K562 (cell line): ENCODE results near the gene ETV7. TPM values are rescaled to one million over a fixed set of nuclear protein-coding genes. Genes with fewer than 3 reads are reported as not detected.

ENCODE experiments used
- ATAC-seq: fragments of 200-7000 bp; cut with Tn5 transposase; 3 replicates; pipeline ENCODE4 v1.9.1; 2020; ENCODE audit warnings: moderate library complexity
- BruUV-seq: library from RNA; stranded (reverse); fragments of 400-500 nt; replicated peaks from 2 replicates; lab custom pipeline; 2021; lab: Mats Ljungman, UMichigan
- CTCF ChIA-PET: fragments of 300-600 bp; formaldehyde crosslinking; extraction: SDS; loops from one replicate; lab custom pipeline; 2021; ENCODE audit warnings: low intra/inter-chr PET ratio; lab: Yijun Ruan, JAX
- POLR2A ChIA-PET: fragments of 300-600, 350-650 bp; sonication (Branson Sonifier 250); formaldehyde crosslinking; extraction: SDS; loops from one replicate; lab custom pipeline; 2021; ENCODE audit warnings: antibody characterized with exemption, inconsistent platforms; lab: Yijun Ruan, JAX
- DNase-seq, 4 experiments: peaks; one replicate each; pipeline versions ENCODE4 v3.0.0 to v3.0.0-alpha.2; 2011 to 2018; ENCODE audit warnings: low spot score in 3 of 4, mixed read lengths in 3 of 4; ENCODE audit errors: extremely low read depth in 1 of 4
- FAIRE-seq: peaks from 2 replicates; lab custom pipeline; 2011; peaks lifted over from hg19 to GRCh38; lab: Jason Lieb, UNC
- H2AFZ ChIP-seq: 2 replicates; pipeline ENCODE4 v1.6.0; 2011; ENCODE audit warnings: low read depth, low read length, control low read depth, inconsistent platforms
- H3K27ac ChIP-seq: fragments of 200-600 bp; 3 replicates; pipeline ENCODE4 v1.8.0; 2011; ENCODE audit warnings: low read depth, mild to moderate bottlenecking, control low read depth, inconsistent platforms, low read length, moderate library complexity, mixed read lengths; ENCODE audit errors: extremely low read depth
- H3K27me3 ChIP-seq, 2 experiments: fragments of 300-600 bp in 1 of 2; 2 replicates in 1 of 2; 3 replicates in 1 of 2; pipeline versions ENCODE4 v1.6.0 to v1.8.0; 2011; ENCODE audit warnings: inconsistent platforms in 2 of 2, low read length in 2 of 2, mild to moderate bottlenecking in 1 of 2, mixed read lengths in 1 of 2, moderate library complexity in 1 of 2; ENCODE audit not compliant: control insufficient read depth in 2 of 2, insufficient read depth in 2 of 2
- H3K36me3 ChIP-seq: fragments of 300-600 bp; 3 replicates; pipeline ENCODE4 v1.8.0; 2011; ENCODE audit warnings: mild to moderate bottlenecking, low read length, inconsistent platforms; ENCODE audit not compliant: control insufficient read depth, insufficient read depth
- H3K4me1 ChIP-seq, 2 experiments: fragments of 200-600 bp in 1 of 2; replicated peaks in 1 of 2; 2 replicates in 1 of 2; 3 replicates in 1 of 2; pipeline versions ENCODE4 v1.5.1 to v1.8.0; 2011; ENCODE audit warnings: inconsistent platforms in 2 of 2, low read length in 2 of 2, mild to moderate bottlenecking in 1 of 2, mixed read lengths in 1 of 2, moderate library complexity in 1 of 2; ENCODE audit not compliant: control insufficient read depth in 2 of 2, insufficient read depth in 2 of 2
- H3K4me2 ChIP-seq: 2 replicates; pipeline ENCODE4 v1.6.1; 2011; ENCODE audit warnings: low read length, control low read depth, inconsistent platforms, mixed read lengths; ENCODE audit not compliant: insufficient read depth
- H3K4me3 ChIP-seq: fragments of 200-600 bp; sonication (generic), shearing (Covaris generic); 2 replicates; pipeline ENCODE4 v1.5.1; 2016; ENCODE audit warnings: control low read depth, inconsistent platforms
- H3K79me2 ChIP-seq: fragments of 200-600 bp; 3 replicates; pipeline ENCODE4 v1.8.0; 2011; ENCODE audit warnings: low read length, inconsistent platforms; ENCODE audit not compliant: control insufficient read depth, insufficient read depth
- H3K9ac ChIP-seq, 2 experiments: 2 replicates each; pipeline versions ENCODE4 v1.6.0 to v1.6.1; 2011; ENCODE audit warnings: low read depth in 2 of 2, low read length in 2 of 2, control low read depth in 1 of 2, inconsistent platforms in 1 of 2, mild to moderate bottlenecking in 1 of 2, mixed read lengths in 1 of 2; ENCODE audit not compliant: insufficient read depth in 1 of 2
- H3K9me1 ChIP-seq: one replicate; pipeline ENCODE4 v1.6.0; 2011; ENCODE audit warnings: inconsistent platforms, mild to moderate bottlenecking, low read length, moderate library complexity; ENCODE audit not compliant: control insufficient read depth, insufficient read depth
- H3K9me3 ChIP-seq: replicated peaks from 2 replicates; pipeline ENCODE4 v1.5.1; 2011; ENCODE audit warnings: low read depth, low read length, inconsistent platforms; ENCODE audit not compliant: control insufficient read depth, insufficient read depth
- H4K20me1 ChIP-seq: replicated peaks from 2 replicates; pipeline ENCODE4 v1.6.1; 2011; ENCODE audit warnings: low read length, inconsistent platforms, mixed read lengths; ENCODE audit not compliant: control insufficient read depth, insufficient read depth
- CBFA2T3 ChIP-seq: fragments of 450-650 bp; IDR thresholded peaks from 2 replicates; pipeline ENCODE4 v1.6.1; 2017
- GABPB1 ChIP-seq: sonication (generic); formaldehyde crosslinking; IDR thresholded peaks from 2 replicates; pipeline ENCODE4 v1.8.0; 2022; ENCODE audit warnings: mild to moderate bottlenecking, missing genetic modification reagents
- GTF2A2 ChIP-seq: IDR thresholded peaks from 2 replicates; pipeline ENCODE4 v1.6.1; 2016; ENCODE audit warnings: mild to moderate bottlenecking, missing genetic modification characterization, missing compliant biosample characterization
- JUNB ChIP-seq: fragments of 450-650 bp; formaldehyde crosslinking; conservative IDR thresholded peaks from 2 replicates; pipeline ENCODE4 v1.4.0; 2020; ENCODE audit warnings: mild to moderate bottlenecking
- KDM1A ChIP-seq, 2 experiments: fragments of 450-650 bp; IDR thresholded peaks; 2 replicates each; pipeline ENCODE4 v1.6.1; 2016; ENCODE audit warnings: mild to moderate bottlenecking in 2 of 2
- KLF13 ChIP-seq: fragments of 450-650 bp; IDR thresholded peaks from 2 replicates; pipeline ENCODE4 v1.6.1; 2016; ENCODE audit warnings: missing genetic modification characterization, low read depth, mild to moderate bottlenecking, missing compliant biosample characterization, moderate library complexity, borderline replicate concordance
- L3MBTL2 ChIP-seq: fragments of 450-650 bp; IDR thresholded peaks from 2 replicates; pipeline ENCODE4 v1.6.1; 2016; ENCODE audit warnings: mild to moderate bottlenecking, moderate library complexity
- NFE2 ChIP-seq: IDR thresholded peaks from 2 replicates; pipeline ENCODE4 v1.6.1; 2014; ENCODE audit warnings: antibody characterized with exemption, low read depth
- SIX5 ChIP-seq, 2 experiments: IDR thresholded peaks; 2 replicates each; pipeline ENCODE4 v1.6.1; 2011; ENCODE audit warnings: low read length in 2 of 2, borderline replicate concordance in 1 of 2, low read depth in 1 of 2, mild to moderate bottlenecking in 1 of 2, moderate library complexity in 1 of 2; ENCODE audit not compliant: insufficient read depth in 1 of 2
- SMARCA4 ChIP-seq: fragments of 450-650 bp; IDR thresholded peaks from 2 replicates; pipeline ENCODE4 v1.6.1; 2016
- SMARCC2 ChIP-seq: fragments of 450-650 bp; IDR thresholded peaks from 2 replicates; pipeline ENCODE4 v1.6.1; 2017; ENCODE audit warnings: antibody characterized with exemption, moderate library complexity, mild to moderate bottlenecking, low read depth
- THRA ChIP-seq: fragments of 450-650 bp; IDR thresholded peaks from 2 replicates; pipeline ENCODE4 v1.6.1; 2017; ENCODE audit warnings: mild to moderate bottlenecking, moderate library complexity
- ZNF140 ChIP-seq: fragments of 250-450 bp; sonication (Bioruptor Pico); IDR thresholded peaks from 2 replicates; pipeline ENCODE4 v1.8.0; 2021; ENCODE audit warnings: moderate library complexity, mild to moderate bottlenecking, inconsistent platforms
- ZNF311 ChIP-seq: fragments of 250-450 bp; sonication (Bioruptor Pico); IDR thresholded peaks from 2 replicates; pipeline ENCODE4 v1.4.0; 2020; ENCODE audit warnings: mild to moderate bottlenecking, moderate library complexity
- ZNF384 ChIP-seq: IDR thresholded peaks from 2 replicates; pipeline ENCODE4 v1.6.1; 2012; ENCODE audit warnings: low read depth, low read length, improper control_type of control experiment
- WGBS: fragments of 100-300 bp; shearing (Covaris generic); methylation state at CpG from one replicate; pipeline ENCODE4 v1.1.6; 2016; ENCODE audit warnings: low coverage, mixed read lengths; ENCODE audit not compliant: insufficient coverage; ENCODE audit errors: missing lambda C conversion rate; 5-methylcytosine and 5-hydroxymethylcytosine counted together
- in situ Hi-C: fragments of 300-500 bp; cut with MboI; formaldehyde crosslinking; loops from 4 replicates; pipeline ENCODE4 v1.15.0; 2018; ENCODE audit warnings: inconsistent platforms, mixed read lengths
- intact Hi-C: fragments of 100-400 bp; cut with micrococcal nuclease; formaldehyde crosslinking; loops from 2 replicates; pipeline ENCODE4 v1.14.2; 2022
- polyA plus RNA-seq, 8 experiments: library from polyadenylated mRNA; depleted of rRNA in 4 of 8; stranded (reverse) in 5 of 8; unstranded in 3 of 8; fragments of >200 nt; fragmentation: Nextera tagmentation in 2 of 8; fragmentation: Illumina TruSeq in 1 of 8; extraction: Ambion mirVana in 2 of 8; extraction: Trizol in 1 of 8; gene quantifications; 2 replicates each; pipeline versions ENCODE4 v1.2.1 to v1.2.3, GENCODE V29; 2011 to 2014; ENCODE audit warnings: inconsistent platforms in 1 of 8, missing spikeins in 1 of 8
- total RNA-seq, 7 experiments: library from RNA; depleted of rRNA in 6 of 7; stranded (reverse); fragments of >200 nt in 6 of 7; fragmentation: Illumina TruSeq in 2 of 7; extraction: Trizol in 2 of 7; gene quantifications; 2 replicates each; pipeline versions ENCODE4 v1.2.1 to v1.2.3, GENCODE V29; 2011 to 2021; ENCODE audit warnings: low replicate concordance in 1 of 7
- TF ChIP-seq, protein P1 (sequence below): sonication (generic); formaldehyde crosslinking; IDR thresholded peaks from 2 replicates; pipeline ENCODE4 v1.8.0; 2022; ENCODE audit warnings: mild to moderate bottlenecking, missing genetic modification reagents

Gene ETV7
- total and polyA plus RNA-seq, 9 of the 15 experiments (the other 6 are each of a cell fraction or from before 2014, with no cell fraction given): 0.07 to 0.22 (median 0.14) TPM; not detected in 3

GRCh38 chr6:36430351-36430750, 42.9 kb upstream of the ETV7 start:
- POLR2A ChIA-PET: interaction anchor here (0.5 to 3.0 kb wide), 7 partner anchors 9 to 545 kb away, joined by 3 to 15 read pairs (median 3); no protein-coding TSS in a partner anchor
- no peaks in the 10 kb centered on the region for H4K20me1 ChIP-seq
- H3K36me3 ChIP-seq: no peaks in the 10 kb centered on the region
- peaks cover 5 to 13% of the 10 kb centered on the region in 2 experiments; a peak in 3 of 5 replicates for H3K4me1 ChIP-seq
- no peak overlapping the region for H3K9ac ChIP-seq
- no peaks in the 10 kb centered on the region for H3K9me1 ChIP-seq
- H2AFZ ChIP-seq: no peak overlapping the region
- no peak for FAIRE-seq
- BruUV-seq: no TSS peak
- ATAC-seq: no peak; the same call in 2 of the 3 replicates
- H3K4me3 ChIP-seq: no peak overlapping the region
- intact Hi-C loops (no loop called here), in situ Hi-C loops (no loop called here)
- no peak overlapping the region for H3K27ac ChIP-seq
- no peaks in the 10 kb centered on the region for H3K27me3 ChIP-seq
- H3K9me3 ChIP-seq: no peaks in the 10 kb centered on the region
- WGBS: 38% methylated on average over 2 of the region's 2 CpGs
- peak in 1 of 4 experiments; percentile 40 for DNase-seq
- H3K79me2 ChIP-seq: no peaks in the 10 kb centered on the region
- H3K4me2 ChIP-seq: no peak overlapping the region
- CTCF ChIA-PET: no interaction called here
- TF ChIP-seq GTF2A2 (tag) (no peak), SMARCC2 (no peak), KDM1A (IDR thresholded peaks at IDR 0.05) (peak; percentile 37 to 43; a peak in 3 of 4 replicates), CBFA2T3 (peak; percentile 52), GABPB1 (no peak), NFE2 (no peak), KLF13 (tag) (no peak), ZNF311 (no peak), ZNF384 (no peak), SIX5 (IDR thresholded peaks at IDR 0.05; ENCODE audit: borderline replicate concordance in 1 of 2, insufficient read depth in 1 of 2, low read depth in 1 of 2, low read length in 2 of 2) (no peak), L3MBTL2 (no peak), THRA (no peak), SMARCA4 (no peak), JUNB (CRISPR knock-in tag) (no peak), ZNF140 (CRISPR knock-in tag) (no peak)
- TF ChIP-seq, protein P1, sequence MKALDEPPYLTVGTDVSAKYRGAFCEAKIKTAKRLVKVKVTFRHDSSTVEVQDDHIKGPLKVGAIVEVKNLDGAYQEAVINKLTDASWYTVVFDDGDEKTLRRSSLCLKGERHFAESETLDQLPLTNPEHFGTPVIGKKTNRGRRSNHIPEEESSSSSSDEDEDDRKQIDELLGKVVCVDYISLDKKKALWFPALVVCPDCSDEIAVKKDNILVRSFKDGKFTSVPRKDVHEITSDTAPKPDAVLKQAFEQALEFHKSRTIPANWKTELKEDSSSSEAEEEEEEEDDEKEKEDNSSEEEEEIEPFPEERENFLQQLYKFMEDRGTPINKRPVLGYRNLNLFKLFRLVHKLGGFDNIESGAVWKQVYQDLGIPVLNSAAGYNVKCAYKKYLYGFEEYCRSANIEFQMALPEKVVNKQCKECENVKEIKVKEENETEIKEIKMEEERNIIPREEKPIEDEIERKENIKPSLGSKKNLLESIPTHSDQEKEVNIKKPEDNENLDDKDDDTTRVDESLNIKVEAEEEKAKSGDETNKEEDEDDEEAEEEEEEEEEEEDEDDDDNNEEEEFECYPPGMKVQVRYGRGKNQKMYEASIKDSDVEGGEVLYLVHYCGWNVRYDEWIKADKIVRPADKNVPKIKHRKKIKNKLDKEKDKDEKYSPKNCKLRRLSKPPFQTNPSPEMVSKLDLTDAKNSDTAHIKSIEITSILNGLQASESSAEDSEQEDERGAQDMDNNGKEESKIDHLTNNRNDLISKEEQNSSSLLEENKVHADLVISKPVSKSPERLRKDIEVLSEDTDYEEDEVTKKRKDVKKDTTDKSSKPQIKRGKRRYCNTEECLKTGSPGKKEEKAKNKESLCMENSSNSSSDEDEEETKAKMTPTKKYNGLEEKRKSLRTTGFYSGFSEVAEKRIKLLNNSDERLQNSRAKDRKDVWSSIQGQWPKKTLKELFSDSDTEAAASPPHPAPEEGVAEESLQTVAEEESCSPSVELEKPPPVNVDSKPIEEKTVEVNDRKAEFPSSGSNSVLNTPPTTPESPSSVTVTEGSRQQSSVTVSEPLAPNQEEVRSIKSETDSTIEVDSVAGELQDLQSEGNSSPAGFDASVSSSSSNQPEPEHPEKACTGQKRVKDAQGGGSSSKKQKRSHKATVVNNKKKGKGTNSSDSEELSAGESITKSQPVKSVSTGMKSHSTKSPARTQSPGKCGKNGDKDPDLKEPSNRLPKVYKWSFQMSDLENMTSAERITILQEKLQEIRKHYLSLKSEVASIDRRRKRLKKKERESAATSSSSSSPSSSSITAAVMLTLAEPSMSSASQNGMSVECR (CRISPR knock-in tag): no peak
